Measurements from ENCODE around the gene TESK2.

- TF ChIP-seq REST (IDR thresholded peaks at IDR 0.05; ENCODE audit: borderline replicate concordance) (no peak), CTCF (IDR thresholded peaks at IDR 0.05; ENCODE audit: poor library complexity, severe bottlenecking) (no peak)
These were observed 12.7 kb upstream of the TESK2 start for GRCh38 chr1:45503462-45504360.

All from neural cell (in vitro differentiated cells).